Measurements from ENCODE around the gene FLYWCH1. TPM values are rescaled to one million over a fixed set of nuclear protein-coding genes. Genes with fewer than 3 reads are reported as not detected.

FLYWCH1 gene
- total and polyA plus RNA-seq, 12 donors, result 22.1 to 42.3 (median 32.8) TPM

DNA sequence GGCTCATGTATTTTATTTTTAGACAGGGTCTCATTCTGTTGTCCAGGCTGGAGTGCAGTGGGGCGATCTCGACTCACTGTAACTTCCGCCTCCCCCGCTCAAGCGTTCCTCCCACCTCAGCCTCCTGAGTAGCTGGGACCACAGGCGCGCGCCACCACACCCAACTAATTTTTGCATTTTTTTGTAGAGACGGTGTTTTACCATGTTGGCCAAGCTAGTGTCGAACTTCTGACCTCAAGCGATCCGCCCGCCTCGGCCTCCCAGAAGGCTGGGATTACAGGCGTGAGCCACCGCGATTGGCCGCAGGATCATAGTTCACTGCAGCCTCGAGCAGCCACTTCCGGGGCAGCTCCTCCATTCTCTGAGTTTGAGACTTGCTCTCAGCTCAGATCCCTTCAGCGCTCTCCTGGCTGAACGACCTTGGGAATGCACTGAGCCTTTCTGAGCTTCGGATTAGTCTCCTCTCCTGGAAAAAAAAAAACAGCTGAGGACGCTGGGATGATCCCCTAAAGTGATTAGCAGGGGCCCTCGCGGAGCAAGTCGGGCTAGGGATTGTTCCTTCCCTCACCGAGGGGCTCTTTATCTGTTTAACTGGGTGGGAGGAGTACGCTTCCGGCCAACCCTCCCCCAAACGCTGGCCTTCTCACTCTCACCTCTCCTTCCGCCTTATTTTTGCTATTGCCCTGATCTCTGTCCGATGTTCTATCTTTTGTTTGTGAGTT, 69.6 kb downstream of the FLYWCH1 start:
- WGBS, 2 donors, result 38 to 44% methylated on average over 33 of the region's 33 CpGs
- no peak for ATAC-seq
- peaks cover 0 to 12% (median 7%) of the 10 kb centered on the region in 7 donors for H3K27me3 ChIP-seq
- H3K9me3 ChIP-seq, result no peaks in the 10 kb centered on the region
- intact Hi-C loops (cut with DNase I), result loop anchor here in 2 of 10 donors (2.0 to 5.0 kb wide), 2 partner anchors 19 to 54 kb away; no protein-coding TSS in a partner anchor
- H3K36me3 ChIP-seq, result no peaks in the 10 kb centered on the region
- peak overlapping the region in 3 of 10 donors; percentile 82 to 97 (median 88) for H3K27ac ChIP-seq
- no peak for DNase-seq
- TF ChIP-seq, protein P1, sequence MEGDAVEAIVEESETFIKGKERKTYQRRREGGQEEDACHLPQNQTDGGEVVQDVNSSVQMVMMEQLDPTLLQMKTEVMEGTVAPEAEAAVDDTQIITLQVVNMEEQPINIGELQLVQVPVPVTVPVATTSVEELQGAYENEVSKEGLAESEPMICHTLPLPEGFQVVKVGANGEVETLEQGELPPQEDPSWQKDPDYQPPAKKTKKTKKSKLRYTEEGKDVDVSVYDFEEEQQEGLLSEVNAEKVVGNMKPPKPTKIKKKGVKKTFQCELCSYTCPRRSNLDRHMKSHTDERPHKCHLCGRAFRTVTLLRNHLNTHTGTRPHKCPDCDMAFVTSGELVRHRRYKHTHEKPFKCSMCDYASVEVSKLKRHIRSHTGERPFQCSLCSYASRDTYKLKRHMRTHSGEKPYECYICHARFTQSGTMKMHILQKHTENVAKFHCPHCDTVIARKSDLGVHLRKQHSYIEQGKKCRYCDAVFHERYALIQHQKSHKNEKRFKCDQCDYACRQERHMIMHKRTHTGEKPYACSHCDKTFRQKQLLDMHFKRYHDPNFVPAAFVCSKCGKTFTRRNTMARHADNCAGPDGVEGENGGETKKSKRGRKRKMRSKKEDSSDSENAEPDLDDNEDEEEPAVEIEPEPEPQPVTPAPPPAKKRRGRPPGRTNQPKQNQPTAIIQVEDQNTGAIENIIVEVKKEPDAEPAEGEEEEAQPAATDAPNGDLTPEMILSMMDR (IDR thresholded peaks at IDR 0.05), result no peak
- peak overlapping the region in 9 of 10 donors; percentile 73 to 89 (median 85) for H3K4me3 ChIP-seq
- H3K4me1 ChIP-seq, result peaks cover 3 to 48% (median 33%) of the 10 kb centered on the region in 9 donors

DNA sequence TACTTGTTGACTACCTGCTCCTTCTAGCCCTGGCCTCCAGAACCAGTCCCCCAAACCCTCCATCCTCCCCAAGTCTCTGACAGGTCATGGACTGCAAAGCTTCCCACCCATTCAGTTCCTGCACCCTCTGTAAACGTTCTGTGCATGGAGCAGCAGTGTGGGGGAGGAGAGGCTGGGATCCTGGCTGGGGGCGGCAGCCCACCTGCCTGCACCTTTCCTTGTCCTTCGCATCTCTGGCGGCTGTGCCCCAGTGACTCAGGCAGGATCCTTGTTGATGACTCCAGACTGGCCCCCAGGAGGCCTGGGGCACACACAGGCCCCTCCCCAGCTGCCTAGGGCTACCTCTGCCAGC, 70.1 kb downstream of the FLYWCH1 start:
- TF ChIP-seq, protein P1 (IDR thresholded peaks at IDR 0.05), result no peak
- Histone ChIP-seq H3K4me3 (no peak overlapping the region), H3K27me3 (peaks cover 0 to 14% (median 7%) of the 10 kb centered on the region in 7 donors), H3K27ac (no peak overlapping the region), H3K36me3 (no peaks in the 10 kb centered on the region), H3K4me1 (peaks cover 3 to 50% (median 33%) of the 10 kb centered on the region in 9 donors), H3K9me3 (no peaks in the 10 kb centered on the region)
- intact Hi-C loops (cut with DNase I), result loop anchor here in 2 of 10 donors (2.0 to 5.0 kb wide), 2 partner anchors 19 to 55 kb away; no protein-coding TSS in a partner anchor
- DNase-seq, result no peak
- 67 to 68% methylated on average over 4 of the region's 4 CpGs for WGBS, 2 donors
- ATAC-seq, result no peak

DNA sequence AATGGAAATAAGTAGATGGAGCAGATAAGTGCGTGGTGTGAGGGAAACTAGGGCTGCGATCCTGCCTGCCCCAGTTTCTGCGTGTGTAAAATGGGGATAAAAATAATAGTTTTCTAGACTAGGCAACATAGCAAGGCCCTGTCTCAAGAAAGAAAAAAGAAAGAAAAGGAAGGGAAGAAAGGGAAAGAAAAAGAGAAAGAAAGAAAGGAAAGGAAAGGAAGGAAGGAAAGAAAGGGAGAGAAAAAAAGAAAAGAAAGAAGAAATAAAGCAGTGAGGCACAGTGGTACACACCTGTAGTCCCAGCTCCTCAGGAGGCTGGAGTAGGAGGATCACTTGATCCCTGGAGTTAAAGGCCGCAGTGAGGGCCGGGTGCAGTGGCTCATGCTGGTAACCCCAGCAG, 70.7 kb downstream of the FLYWCH1 start:
- ATAC-seq (no peak), DNase-seq (no peak)
- no peaks in the 10 kb centered on the region for H3K36me3 ChIP-seq
- WGBS, 2 donors, result 88 to 89% methylated on average over 5 of the region's 5 CpGs
- TF ChIP-seq, protein P1 (IDR thresholded peaks at IDR 0.05), result no peak
- H3K27ac ChIP-seq, result no peak overlapping the region
- no peaks in the 10 kb centered on the region for H3K9me3 ChIP-seq
- H3K4me1 ChIP-seq, result peaks cover 3 to 50% (median 33%) of the 10 kb centered on the region in 9 donors
- intact Hi-C loops (cut with DNase I), result loop anchor here in 1 of 10 donors (5.0 kb wide), 1 partner anchor 55 kb away; no protein-coding TSS in a partner anchor
- no peak overlapping the region for H3K4me3 ChIP-seq
- H3K27me3 ChIP-seq, result peaks cover 0 to 19% (median 7%) of the 10 kb centered on the region in 7 donors

DNA sequence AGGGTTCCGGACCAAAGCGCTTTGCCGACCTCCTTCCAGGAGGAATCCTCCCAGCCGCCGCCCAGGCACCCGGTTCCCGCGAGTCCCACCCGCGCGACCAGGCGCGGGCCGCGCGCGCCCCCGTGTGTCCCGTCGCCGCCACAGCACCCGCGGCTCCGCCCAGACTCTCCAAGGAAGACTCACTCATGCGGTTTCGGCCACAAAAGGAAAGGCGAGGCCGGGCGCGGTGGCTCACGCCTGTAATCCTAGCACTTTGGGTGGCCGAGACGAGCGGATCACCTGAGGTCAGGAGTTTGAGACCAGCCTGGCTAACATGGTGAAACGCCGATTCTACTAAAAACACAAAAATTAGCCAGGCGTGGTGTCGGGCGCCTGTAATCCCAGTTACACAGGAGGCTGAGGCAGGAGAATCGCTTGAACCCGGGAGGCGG, 72.0 kb downstream of the FLYWCH1 start:
- DNase-seq (peak; percentile 72 to 85), ATAC-seq (peak in 7 of 8 donors; percentile 12 to 50 (median 38))
- peaks cover 3 to 50% (median 33%) of the 10 kb centered on the region in 9 donors for H3K4me1 ChIP-seq
- intact Hi-C loops (cut with DNase I), result loop anchor here in 1 of 10 donors (5.0 kb wide), 1 partner anchor 56 kb away; no protein-coding TSS in a partner anchor
- no peaks in the 10 kb centered on the region for H3K9me3 ChIP-seq
- peak overlapping the region in 6 of 10 donors; percentile 11 to 37 (median 32) for H3K4me3 ChIP-seq
- peaks cover 0 to 31% (median 14%) of the 10 kb centered on the region in 7 donors for H3K27me3 ChIP-seq
- WGBS, 2 donors, result 10 to 11% methylated on average over 42 of the region's 42 CpGs
- TF ChIP-seq, protein P1 (IDR thresholded peaks at IDR 0.05), result peak; percentile 93 to 99 (median 96)
- no peaks in the 10 kb centered on the region for H3K36me3 ChIP-seq
- peak overlapping the region in 1 of 10 donors; percentile 3 for H3K27ac ChIP-seq

Data from heart right ventricle (tissue), 16 donors.